Measurements from ENCODE around the gene ZFAND3.

Gene ZFAND3

DNA sequence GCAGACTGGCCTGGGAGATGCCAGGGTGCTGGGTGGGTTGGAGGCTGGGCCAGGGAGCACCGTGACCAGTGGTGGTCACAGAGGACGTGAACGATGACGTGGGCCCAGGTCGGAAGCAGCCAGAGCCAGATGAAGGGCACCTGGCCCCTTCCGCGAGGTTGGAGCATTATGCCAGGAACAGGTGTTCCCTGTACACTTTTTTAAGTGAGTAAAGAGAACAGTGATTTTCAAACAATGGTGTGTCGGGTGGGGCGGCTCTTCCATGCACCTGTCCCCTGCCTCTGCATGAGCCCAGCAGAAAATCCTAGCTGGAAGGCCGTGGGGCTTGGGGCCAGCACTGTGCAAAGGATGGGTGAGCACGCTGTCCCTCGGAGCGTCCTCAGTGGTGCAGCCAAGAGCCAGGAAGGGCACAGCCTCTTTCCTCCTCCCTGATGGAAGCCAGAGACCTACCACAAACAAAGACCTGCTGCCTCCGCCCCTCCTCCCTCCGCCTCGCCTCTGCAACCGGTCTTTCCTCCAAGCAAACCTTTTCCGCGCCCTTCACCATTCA, 350.5 kb downstream of the ZFAND3 start:
- DNase-seq (ENCODE audit: low read depth): no peak

GRCh38 chr6:38170666-38171355, 351.3 kb downstream of the ZFAND3 start:
- no peak for DNase-seq (ENCODE audit: low read depth)

GRCh38 chr6:38171997-38172738, 352.6 kb downstream of the ZFAND3 start:
- DNase-seq (ENCODE audit: low read depth): no peak

DNA sequence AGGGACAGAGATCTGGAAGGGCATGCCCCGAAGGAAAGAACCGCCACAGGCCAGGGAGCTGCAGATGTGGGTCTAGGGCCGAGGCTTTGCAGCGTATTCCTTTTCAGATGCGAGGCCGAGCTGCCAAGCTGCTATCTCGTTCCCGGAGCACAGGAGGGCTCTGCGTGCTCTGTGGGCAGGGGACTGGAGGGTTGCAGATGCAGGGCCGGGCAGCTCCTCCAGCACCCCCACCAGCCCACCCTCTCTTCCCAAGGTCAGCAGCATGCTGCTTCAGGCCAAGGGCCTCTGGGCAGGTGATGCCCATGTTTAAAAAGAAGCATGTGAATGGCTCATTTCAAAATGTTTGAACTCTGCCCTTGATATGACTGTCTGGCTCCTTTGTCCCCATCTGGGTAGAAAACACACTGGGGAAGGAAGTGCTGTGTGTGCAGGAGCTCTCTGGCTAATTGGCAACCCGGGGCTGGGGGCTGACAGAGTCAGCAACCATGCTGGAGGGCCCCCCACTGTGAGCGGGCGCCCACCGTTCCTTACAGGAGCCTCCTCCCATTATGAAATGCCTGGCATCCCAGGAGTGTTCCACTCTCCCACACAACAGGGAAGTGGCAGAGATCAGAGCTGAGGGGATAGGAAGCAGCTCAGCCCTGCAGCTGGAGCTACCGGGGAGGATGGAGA, 353.3 kb downstream of the ZFAND3 start:
- DNase-seq (ENCODE audit: low read depth): no peak

DNA sequence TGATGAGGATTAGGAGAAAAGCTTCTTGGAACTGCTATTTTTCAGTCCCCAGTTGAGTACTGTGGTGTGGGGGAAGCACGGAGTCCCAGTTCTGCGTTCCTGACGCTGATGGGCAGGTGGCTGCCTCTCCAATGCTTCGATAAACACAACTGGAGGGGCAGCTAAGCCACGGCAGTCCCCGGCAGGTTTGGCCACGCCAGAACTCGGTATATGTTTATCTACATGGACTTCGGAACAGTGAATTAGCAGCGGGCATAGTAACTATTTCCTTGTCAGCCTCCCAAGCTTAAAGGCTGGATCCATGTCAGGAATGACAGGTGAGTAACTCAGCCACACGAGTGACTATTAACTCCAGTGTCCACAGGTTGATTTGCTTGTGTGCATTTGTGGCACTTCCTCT, 354.4 kb downstream of the ZFAND3 start:
- DNase-seq (ENCODE audit: low read depth): no peak

DNA sequence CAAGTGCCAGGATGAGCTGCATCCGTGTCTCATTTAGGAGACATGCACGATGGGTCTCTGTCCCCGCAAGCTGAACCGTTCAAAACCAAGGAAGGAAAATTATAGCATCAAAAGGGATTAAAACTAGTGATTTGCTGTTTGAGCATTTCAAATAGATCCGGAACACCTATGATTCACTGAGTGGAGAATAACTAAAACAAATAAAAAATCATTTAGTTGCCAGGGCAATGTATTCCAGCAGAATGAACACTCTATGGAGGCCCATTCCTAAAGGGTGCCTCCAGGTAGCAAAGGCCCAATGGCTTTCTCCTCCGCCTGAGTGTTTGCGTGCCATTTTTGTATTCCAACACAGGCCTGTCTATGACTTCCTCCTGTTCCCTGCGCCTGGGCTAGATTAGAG, 354.8 kb downstream of the ZFAND3 start:
- no peak for DNase-seq (ENCODE audit: low read depth)

- DNase-seq (ENCODE audit: low read depth): no peak
Measured at GRCh38 chr6:38174806-38175495, 355.4 kb downstream of the ZFAND3 start.

GRCh38 chr6:38175786-38176185, 356.3 kb downstream of the ZFAND3 start:
- no peak for DNase-seq (ENCODE audit: low read depth)

GRCh38 chr6:38176797-38177751, 357.5 kb downstream of the ZFAND3 start:
- no peak for DNase-seq (ENCODE audit: low read depth)

DNA sequence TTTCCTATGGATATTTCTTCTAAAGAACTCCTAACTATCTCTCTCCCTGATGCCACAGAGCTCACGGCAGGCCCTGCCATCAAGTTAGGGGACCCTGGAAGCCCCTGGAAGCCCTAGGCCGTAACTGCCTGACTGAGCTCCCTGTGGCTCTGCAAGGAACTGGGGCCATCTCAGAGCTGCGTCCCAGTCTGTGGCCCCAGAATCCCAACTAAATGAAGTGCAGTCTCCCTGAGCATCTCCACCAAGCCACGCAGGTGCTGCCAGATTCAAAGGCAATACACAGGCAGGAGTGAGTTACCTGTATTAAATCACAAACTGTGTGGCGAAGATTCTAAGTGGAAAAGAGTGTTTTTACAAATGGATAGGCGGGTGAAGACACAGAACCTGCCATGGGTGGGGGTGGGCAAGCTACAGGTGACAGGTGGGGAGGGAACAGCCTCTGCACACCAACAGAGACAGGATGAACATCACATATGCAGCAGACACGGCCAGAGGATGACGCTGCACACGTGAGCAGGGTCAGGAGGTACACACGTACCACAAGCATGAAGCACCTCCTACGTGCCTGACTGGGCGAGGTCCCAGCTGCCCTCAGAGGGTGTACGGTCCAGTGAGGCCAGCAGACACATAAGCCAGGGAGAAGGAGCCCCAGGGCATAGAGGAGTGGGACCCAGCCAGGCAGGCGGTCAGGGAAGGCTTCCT, 358.5 kb downstream of the ZFAND3 start:
- no peak for DNase-seq (ENCODE audit: low read depth)

DNA sequence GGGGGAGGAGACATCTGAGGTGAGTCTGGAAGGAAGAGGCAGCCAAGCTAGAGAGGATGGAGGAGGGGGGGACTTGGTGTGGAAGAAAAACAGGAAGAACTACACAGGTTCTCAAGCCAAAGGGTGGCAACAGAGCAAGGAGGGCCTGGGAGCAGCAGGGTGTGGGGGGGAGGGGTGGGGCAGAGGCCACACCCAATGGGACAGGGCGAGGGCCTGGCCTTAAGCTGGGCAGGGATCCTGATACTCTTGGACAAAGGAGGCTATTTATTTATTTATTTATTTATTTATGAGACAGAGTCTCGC, 359.0 kb downstream of the ZFAND3 start:
- DNase-seq (ENCODE audit: low read depth): no peak

- DNase-seq (ENCODE audit: low read depth): no peak
Measured at GRCh38 chr6:38179300-38179699, 359.8 kb downstream of the ZFAND3 start.

DNA sequence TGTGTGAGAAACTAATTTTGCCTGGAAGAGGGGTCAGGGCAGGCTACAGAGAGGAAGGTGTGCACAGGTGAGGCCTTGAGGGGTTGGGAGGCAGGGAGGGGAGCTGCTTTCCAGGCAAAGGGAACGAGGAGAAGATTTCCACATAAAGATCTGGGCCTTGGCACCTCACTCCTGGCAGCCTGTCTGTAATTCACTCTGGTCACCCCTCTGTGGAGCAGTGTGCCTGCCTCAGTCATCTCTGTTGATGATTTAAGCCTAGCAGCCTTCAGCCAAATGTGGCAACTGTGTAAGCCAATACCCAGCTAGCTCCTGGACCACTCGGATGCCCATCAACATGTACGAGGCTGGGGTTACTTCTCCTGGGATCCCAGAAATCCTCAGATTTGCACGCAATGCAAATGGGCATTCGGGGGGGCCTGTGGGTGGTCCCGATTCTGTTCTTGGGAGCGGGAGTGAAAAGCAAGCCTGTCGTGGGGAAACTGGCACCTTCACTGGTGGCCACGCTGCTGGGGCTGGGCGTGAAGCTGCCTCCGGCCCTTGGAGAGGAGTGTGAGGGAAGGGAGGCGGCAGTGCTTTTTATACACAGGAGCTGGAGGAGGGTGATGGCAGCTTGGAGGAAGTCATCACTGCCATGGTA, 360.4 kb downstream of the ZFAND3 start:
- DNase-seq (ENCODE audit: low read depth): no peak

GRCh38 chr6:38180586-38180985, 361.1 kb downstream of the ZFAND3 start:
- DNase-seq (ENCODE audit: low read depth): no peak

GRCh38 chr6:38182426-38182825, 362.9 kb downstream of the ZFAND3 start:
- no peak for DNase-seq (ENCODE audit: low read depth)

- no peak for DNase-seq (ENCODE audit: low read depth)
Measured at GRCh38 chr6:38183856-38184584, 364.5 kb downstream of the ZFAND3 start.

GRCh38 chr6:38184585-38185080, 365.1 kb downstream of the ZFAND3 start:
- DNase-seq (ENCODE audit: low read depth): no peak

DNA sequence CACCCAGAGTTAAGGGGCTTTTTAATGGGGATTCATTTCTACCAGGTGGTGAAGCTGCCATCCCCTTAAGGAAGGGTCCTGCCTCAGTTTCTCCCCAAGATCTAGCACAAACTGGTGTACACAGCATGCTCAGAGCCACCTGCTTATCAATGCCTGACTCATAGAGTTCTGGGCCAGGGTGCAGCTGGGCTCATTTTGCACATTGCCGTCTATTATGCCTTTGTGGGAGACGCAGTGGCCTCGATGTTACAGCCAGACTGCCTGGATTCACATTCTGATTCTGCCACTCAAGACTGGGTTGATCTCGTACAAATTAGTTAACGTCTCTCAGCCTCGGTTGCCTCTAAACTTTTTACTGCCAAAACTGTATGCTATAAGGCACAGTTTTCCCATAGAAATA, 365.7 kb downstream of the ZFAND3 start:
- DNase-seq (ENCODE audit: low read depth): no peak

GRCh38 chr6:38185752-38186151, 366.2 kb downstream of the ZFAND3 start:
- DNase-seq (ENCODE audit: low read depth): no peak
